GM12878 (cell line): ENCODE measurements around the gene CROCC. TPM values are rescaled to one million over a fixed set of nuclear protein-coding genes. Genes with fewer than 3 reads are reported as not detected.

Experiments
- BCLAF1 ChIP-seq: fragments of 450-650 bp; IDR thresholded peaks from 2 replicates; pipeline ENCODE4 v1.6.1; 2017; ENCODE audit warnings: antibody characterized with exemption, mild to moderate bottlenecking, moderate library complexity
- CBX3 ChIP-seq: fragments of 200-600 bp; sonication (generic); IDR thresholded peaks from 2 replicates; pipeline ENCODE4 v1.6.1; 2016; ENCODE audit warnings: low read depth, borderline replicate concordance
- CREM ChIP-seq: IDR thresholded peaks from 2 replicates; pipeline ENCODE4 v1.6.1; 2014; ENCODE audit warnings: antibody characterized with exemption, low read depth
- ESRRA ChIP-seq: IDR thresholded peaks from 2 replicates; pipeline ENCODE4 v1.6.1; 2012; ENCODE audit warnings: mild to moderate bottlenecking, low read length, improper control_type of control experiment
- MEF2B ChIP-seq: fragments of 450-650 bp; IDR thresholded peaks from 2 replicates; pipeline ENCODE4 v1.6.1; 2018; ENCODE audit warnings: mild to moderate bottlenecking, moderate library complexity; ENCODE audit not compliant: partially characterized antibody, poor library complexity, severe bottlenecking
- PKNOX1 ChIP-seq: fragments of 450-650 bp; IDR thresholded peaks from 2 replicates; pipeline ENCODE4 v1.6.1; 2016; ENCODE audit warnings: mild to moderate bottlenecking
- RCOR1 ChIP-seq: conservative IDR thresholded peaks from 2 replicates; pipeline ENCODE4 v1.6.1; 2012; ENCODE audit warnings: low read depth, low read length, improper control_type of control experiment
- ZNF217 ChIP-seq: fragments of 450-650 bp; IDR thresholded peaks from 2 replicates; pipeline ENCODE4 v1.6.1; 2017; ENCODE audit warnings: antibody characterized with exemption, mild to moderate bottlenecking
- ZNF592 ChIP-seq: fragments of 450-650 bp; IDR thresholded peaks from 2 replicates; pipeline ENCODE4 v1.6.1; 2017; ENCODE audit warnings: mild to moderate bottlenecking, moderate library complexity
- polyA plus RNA-seq, 11 experiments: library from polyadenylated mRNA; depleted of rRNA in 4 of 11; unstranded in 6 of 11; stranded (reverse) in 5 of 11; fragments of >200 nt; fragmentation: Nextera tagmentation in 4 of 11; fragmentation: Illumina TruSeq in 1 of 11; extraction: Ambion mirVana in 4 of 11; extraction: Trizol in 1 of 11; gene quantifications; 1 replicate in 1 of 11; 2 replicates in 10 of 11; pipeline versions ENCODE4 v1.2.1 to v1.2.3, GENCODE V29; 2011 to 2016; ENCODE audit warnings: inconsistent platforms in 2 of 11, missing spikeins in 2 of 11, low read depth in 1 of 11
- total RNA-seq, 4 experiments: library from RNA; depleted of rRNA in 3 of 4; stranded (reverse); fragments of >200 nt in 3 of 4; fragmentation: Illumina TruSeq in 1 of 4; extraction: Trizol in 1 of 4; gene quantifications; 2 replicates each; pipeline versions ENCODE4 v1.2.1 to v1.2.3, GENCODE V29; 2013 to 2021

Gene CROCC
- total and polyA plus RNA-seq, 10 of the 15 experiments (the other 5 are each of a cell fraction or from before 2014, with no cell fraction given): 0.04 to 5.5 (median 2.3) TPM

- no peak for TF ChIP-seq BCLAF1
- no peak for TF ChIP-seq CBX3
- TF ChIP-seq ZNF217: no peak
- no peak for TF ChIP-seq ESRRA
- TF ChIP-seq PKNOX1: no peak
- TF ChIP-seq MEF2B: no peak
- no peak for TF ChIP-seq ZNF592
- no peak for TF ChIP-seq CREM
- no peak for TF ChIP-seq RCOR1
Observed at GRCh38 chr1:16972189-16972895, 50.6 kb downstream of the CROCC start (continued).
